HUES64 (cell line): Measurements from ENCODE around the gene DEXI.
"Not testable (repeated sequence)": the region's sequence is repeated elsewhere in the genome, so short reads cannot be mapped to it uniquely, and the experiment has no call there.

Source experiments
- H3K27ac ChIP-seq: 2 replicates; pipeline ENCODE4 v1.7.0; 2013; ENCODE audit warnings: low read depth, low read length, inconsistent platforms
- H3K27me3 ChIP-seq: 2 replicates; pipeline ENCODE4 v1.6.1; 2013; ENCODE audit warnings: mild to moderate bottlenecking, low read length; ENCODE audit not compliant: insufficient read depth
- H3K36me3 ChIP-seq: 2 replicates; pipeline ENCODE4 v1.6.1; 2013; ENCODE audit warnings: mild to moderate bottlenecking, low read length; ENCODE audit not compliant: insufficient read depth
- H3K4me1 ChIP-seq: 2 replicates; pipeline ENCODE4 v1.6.1; 2013; ENCODE audit warnings: mild to moderate bottlenecking, low read length, moderate library complexity; ENCODE audit not compliant: insufficient read depth
- H3K4me3 ChIP-seq: 2 replicates; pipeline ENCODE4 v1.5.1; 2013; ENCODE audit warnings: mild to moderate bottlenecking, low read length, moderate library complexity
- H3K9ac ChIP-seq: 2 replicates; pipeline ENCODE4 v1.6.1; 2013; ENCODE audit warnings: mild to moderate bottlenecking, low read depth, low read length
- H3K9me3 ChIP-seq: 2 replicates; pipeline ENCODE4 v1.6.1; 2013; ENCODE audit warnings: low read depth, low read length; ENCODE audit not compliant: insufficient read depth
- WGBS: fragments of 150-250, 120-280 bp; methylation state at CpG from one replicate; pipeline ENCODE4 v1.1.7; 2013; ENCODE audit warnings: missing lambda C conversion rate; 5-methylcytosine and 5-hydroxymethylcytosine counted together

Gene DEXI

DNA sequence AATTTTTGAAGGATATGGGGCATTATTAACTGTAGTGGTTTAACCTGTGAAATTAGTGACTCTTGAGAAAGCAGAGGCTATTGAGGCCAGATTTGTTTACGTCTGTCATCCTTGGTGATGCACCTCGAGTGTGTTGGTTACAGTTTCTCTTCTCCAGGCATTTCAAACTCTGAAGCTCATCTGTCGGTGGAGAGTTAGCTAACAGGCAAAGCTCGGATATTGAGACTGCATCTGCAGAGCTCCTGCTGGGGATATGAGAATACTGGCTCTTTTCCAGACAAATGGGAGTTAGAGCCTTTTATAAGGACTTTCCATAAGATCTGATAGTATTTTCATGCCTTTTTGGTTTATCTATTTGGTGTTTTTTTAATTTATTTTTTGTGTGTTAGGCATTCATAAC, 8.8 kb upstream of the DEXI start:
- 74% methylated on average over 4 of the region's 4 CpGs for WGBS
- Histone ChIP-seq H3K4me1 (peaks cover 48% of the 10 kb centered on the region), H3K27ac (no peak overlapping the region)

DNA sequence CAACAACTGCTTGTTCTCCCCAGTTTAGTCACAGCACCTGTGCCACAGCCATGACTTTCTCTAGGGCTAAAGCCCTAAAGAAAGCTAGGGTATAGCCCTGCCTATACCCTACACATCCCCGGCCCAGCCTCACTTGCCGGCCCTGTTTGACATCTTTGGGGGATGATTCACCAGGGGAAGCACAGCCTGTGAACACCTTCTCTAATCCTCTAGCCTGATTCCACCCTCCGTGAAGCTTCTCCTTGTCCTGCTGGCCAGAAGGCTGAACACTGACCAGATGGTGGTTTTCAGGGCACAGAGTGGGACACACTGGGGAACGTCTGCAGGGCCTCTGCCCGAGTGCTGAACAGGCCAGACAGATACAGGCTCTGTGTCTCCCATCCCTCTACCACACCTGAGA, 8.1 kb upstream of the DEXI start:
- Histone ChIP-seq H3K4me3 (no peak overlapping the region), H3K27me3 (no peaks in the 10 kb centered on the region), H3K9me3 (no peaks in the 10 kb centered on the region), H3K27ac (no peak overlapping the region), H3K4me1 (peaks cover 53% of the 10 kb centered on the region), H3K9ac (no peak overlapping the region), H3K36me3 (no peaks in the 10 kb centered on the region)
- WGBS: 72% methylated on average over 5 of the region's 5 CpGs

More for the DNA sequence above, 8.8 kb upstream of the DEXI start:
- H3K36me3 ChIP-seq: no peaks in the 10 kb centered on the region
- H3K9me3 ChIP-seq: no peaks in the 10 kb centered on the region
- no peak overlapping the region for H3K9ac ChIP-seq
- H3K27me3 ChIP-seq: no peaks in the 10 kb centered on the region
- no peak overlapping the region for H3K4me3 ChIP-seq

DNA sequence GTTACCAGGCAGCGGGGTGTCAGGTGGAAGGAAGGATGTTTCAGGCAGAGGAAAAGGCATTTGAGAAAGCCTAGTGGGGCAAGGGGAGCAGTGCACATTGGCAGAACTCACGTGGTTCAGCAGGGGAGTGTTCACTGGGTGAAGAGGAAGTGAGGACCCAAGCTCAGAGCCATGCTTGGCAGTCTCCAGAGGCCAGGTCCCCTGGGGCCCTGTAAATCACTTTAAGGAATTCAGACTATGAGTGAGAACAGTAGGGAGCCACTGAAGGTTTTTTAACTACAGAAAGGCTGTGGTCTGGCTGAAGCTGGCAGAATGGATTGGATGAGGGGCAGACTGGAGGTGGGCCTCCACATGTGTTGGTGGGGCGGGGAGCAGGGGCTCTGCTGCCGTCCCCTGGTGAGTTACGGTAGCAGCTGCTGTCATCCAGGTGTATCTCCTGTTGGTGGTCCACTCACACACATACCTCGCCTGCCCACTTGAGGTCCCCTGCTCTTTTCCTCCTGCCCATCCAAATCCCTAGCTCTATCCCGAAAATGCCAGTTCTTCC, 7.2 kb upstream of the DEXI start:
- no peaks in the 10 kb centered on the region for H3K36me3 ChIP-seq
- no peak overlapping the region for H3K9ac ChIP-seq
- no peaks in the 10 kb centered on the region for H3K9me3 ChIP-seq
- H3K27ac ChIP-seq: peak overlapping the region; percentile 72
- 37% methylated on average over 7 of the region's 7 CpGs for WGBS
- H3K4me1 ChIP-seq: peaks cover 56% of the 10 kb centered on the region
- H3K27me3 ChIP-seq: no peaks in the 10 kb centered on the region
- H3K4me3 ChIP-seq: no peak overlapping the region

DNA sequence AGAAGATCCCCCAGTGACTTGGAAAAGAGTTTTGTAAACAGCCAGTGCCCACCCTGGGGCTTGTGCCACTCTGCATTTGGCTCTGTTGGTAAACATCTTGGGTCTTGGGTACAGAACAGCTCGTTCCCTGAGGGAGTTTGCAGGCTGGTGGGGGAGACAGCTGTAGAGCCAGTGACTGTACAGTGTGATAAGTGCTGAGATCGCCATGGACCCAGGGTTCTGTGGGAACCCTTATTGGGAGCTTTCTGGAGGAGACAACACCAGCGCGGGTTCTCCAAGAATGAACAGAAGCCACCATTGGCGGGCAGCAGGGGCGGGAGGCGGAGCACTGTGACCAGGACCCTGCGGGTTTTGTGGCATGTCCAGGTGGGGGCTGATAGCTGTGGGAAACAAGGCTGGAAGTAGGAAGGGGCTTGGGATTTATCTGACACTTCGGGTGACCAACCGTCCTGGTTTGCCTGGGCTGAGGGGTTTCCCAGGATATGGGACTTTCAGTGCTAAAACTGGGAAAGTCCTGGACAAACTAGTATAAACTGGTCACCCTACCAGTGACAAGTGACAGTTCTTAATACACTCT, 5.0 kb upstream of the DEXI start:
- Histone ChIP-seq H3K36me3 (no peaks in the 10 kb centered on the region), H3K4me3 (no peak overlapping the region), H3K4me1 (peaks cover 63% of the 10 kb centered on the region), H3K27ac (no peak overlapping the region), H3K27me3 (no peaks in the 10 kb centered on the region), H3K9me3 (no peaks in the 10 kb centered on the region), H3K9ac (no peak overlapping the region)
- 75% methylated on average over 10 of the region's 10 CpGs for WGBS

DNA sequence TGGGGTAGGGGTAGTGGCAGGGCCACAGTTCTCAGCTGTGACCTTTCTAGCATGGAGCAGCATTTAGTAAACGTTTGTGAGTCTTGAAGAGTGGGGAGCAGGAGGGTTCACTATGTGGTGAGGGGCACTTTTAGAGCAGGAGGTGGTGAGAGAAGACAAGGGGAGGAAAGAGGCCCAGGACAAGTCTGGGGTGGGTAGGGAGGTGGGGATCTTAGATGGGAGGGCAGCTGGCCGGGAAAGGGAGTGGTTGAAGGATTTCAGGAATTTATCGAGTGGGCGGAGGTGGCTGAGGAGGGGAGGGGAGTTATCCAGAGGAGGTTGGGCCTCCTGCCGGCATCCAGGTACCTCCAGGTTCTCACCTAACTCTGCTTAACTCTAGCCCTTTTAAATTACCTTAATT, 4.0 kb upstream of the DEXI start:
- peak overlapping the region; percentile 24 for H3K4me3 ChIP-seq
- peaks cover 58% of the 10 kb centered on the region for H3K4me1 ChIP-seq
- no peaks in the 10 kb centered on the region for H3K9me3 ChIP-seq
- peak overlapping the region; percentile 43 for H3K27ac ChIP-seq
- no peak overlapping the region for H3K9ac ChIP-seq
- H3K36me3 ChIP-seq: no peaks in the 10 kb centered on the region
- H3K27me3 ChIP-seq: 0 out of 2 replicates have a peak, but pooled peaks cover 3% of the 10 kb centered on the region
- WGBS: 8% methylated on average over 4 of the region's 5 CpGs

DNA sequence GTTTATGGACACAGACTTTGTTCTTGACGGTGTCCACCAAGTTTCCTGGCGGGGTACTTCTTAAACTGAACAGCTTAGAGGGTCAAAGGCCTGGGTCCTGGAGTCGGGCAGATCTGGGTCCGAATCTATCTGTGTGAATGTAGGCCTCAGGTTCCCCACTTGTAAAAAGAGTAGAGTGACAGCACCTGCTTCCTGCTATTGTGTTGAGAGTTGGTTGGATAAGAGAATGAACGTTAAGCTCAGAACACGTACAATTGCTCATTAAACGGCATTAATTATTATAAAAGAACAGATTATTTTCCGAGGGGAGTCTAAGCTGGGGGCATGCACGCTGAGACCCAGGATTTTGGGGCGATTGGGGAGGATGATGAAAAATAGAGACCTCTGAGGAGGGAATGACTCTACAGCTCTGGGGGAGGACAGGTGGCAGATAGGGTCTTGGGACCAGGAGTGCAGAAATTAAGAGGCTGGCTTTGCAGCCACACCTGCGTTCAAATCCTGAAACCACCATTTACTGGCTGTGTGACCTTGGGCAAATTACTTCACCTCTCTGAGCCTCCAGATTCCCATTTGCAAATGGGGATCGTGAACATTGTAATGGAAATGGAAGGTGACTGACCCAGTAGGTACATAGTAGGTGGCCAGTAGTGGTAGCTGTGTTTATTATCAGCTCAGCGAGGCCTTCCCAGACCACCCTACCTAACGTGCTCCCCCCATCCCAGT, 3.0 kb upstream of the DEXI start:
- Histone ChIP-seq H3K9ac (peak overlapping the region; percentile 29; the same call in 1 of the 2 replicates), H3K4me3 (peak overlapping the region; percentile 79), H3K27ac (no peak overlapping the region), H3K36me3 (0 out of 2 replicates have a peak, but pooled peaks cover 2% of the 10 kb centered on the region), H3K27me3 (0 out of 2 replicates have a peak, but pooled peaks cover 8% of the 10 kb centered on the region), H3K4me1 (peaks cover 57% of the 10 kb centered on the region), H3K9me3 (no peaks in the 10 kb centered on the region)
- WGBS: 55% methylated on average over 14 of the region's 14 CpGs

DNA sequence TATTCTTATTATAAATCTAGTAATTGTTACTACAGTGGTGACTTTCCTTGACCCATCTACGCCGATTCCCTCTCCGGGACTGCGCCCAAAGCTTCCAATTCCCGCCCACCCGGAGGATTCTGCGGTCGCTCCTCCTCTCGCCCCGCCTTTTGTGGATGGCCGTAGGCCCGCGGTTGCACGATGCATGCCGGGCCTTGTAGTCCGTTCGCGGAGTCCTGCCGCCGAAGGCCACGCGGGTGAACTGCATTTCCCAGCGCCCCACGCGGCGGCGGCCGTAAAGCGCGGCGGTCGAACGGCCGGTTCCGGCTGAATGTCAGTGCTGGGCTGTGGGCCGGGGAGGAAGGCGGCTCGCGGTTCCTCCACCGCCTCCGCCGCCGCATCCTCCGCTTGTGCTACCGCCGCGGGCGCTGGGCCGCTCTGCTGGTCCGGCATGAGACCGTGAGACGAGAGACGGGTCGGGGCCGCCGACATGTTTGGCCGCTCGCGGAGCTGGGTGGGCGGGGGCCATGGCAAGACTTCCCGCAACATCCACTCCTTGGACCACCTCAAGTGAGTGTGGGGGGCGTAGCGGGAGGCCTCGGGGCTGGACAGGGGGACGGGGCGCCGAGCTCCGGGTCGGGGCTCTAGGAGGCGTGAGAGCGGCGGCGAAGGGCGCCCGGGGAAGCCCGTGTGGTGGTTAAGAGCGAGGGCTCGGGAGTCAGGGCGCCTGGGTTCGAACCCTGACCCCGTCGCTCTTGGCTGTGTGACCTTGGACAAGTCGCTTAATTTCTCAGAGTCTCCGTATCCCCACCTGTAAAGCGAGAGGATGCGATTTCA, 2.2 kb upstream of the DEXI start, which contains the start of gene CLEC16A:
Gene CLEC16A, plus strand, starts transcription at position 316 of the 816 bp plus-strand sequence. Its CDS starts 154 bp downstream, at position 470.
- peaks cover 51% of the 10 kb centered on the region for H3K4me1 ChIP-seq
- peak within 1 kb of the TSS; percentile 29; the same call in 1 of the 2 replicates for H3K9ac ChIP-seq
- H3K27me3 ChIP-seq: 0 out of 2 replicates have a peak, but pooled peaks cover 8% of the 10 kb centered on the region
- 2% methylated on average over 86 of the region's 86 CpGs for WGBS
- H3K4me3 ChIP-seq: peak within 1 kb of the TSS; percentile 79
- no peak within 1 kb of the TSS; the same call in 1 of the 2 replicates for H3K27ac ChIP-seq
- no peaks in the 10 kb centered on the region for H3K9me3 ChIP-seq
- H3K36me3 ChIP-seq: 0 out of 2 replicates have a peak, but pooled peaks cover 7% of the 10 kb centered on the region

DNA sequence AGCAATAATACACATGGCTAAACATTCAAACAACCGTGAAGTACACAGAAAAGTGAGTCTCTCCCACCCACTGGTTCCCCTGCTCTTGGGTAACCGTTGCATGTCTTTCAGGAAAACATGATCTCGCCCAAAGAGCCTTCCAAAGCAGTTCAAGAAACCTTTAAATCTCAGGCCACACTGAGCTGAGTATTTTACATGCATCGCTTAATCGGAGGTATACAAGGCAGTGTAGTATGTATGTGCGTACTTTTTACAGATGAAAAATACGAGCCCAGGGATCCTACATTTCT, 741 bp upstream of the DEXI start:
- 92% methylated on average over 7 of the region's 7 CpGs for WGBS
- Histone ChIP-seq H3K36me3 (peaks cover 15% of the 10 kb centered on the region; the same call in 1 of the 2 replicates), H3K27me3 (0 out of 2 replicates have a peak, but pooled peaks cover 8% of the 10 kb centered on the region), H3K4me3 (peak overlapping the region; percentile 83), H3K9ac (no peak overlapping the region), H3K4me1 (peaks cover 40% of the 10 kb centered on the region), H3K9me3 (no peaks in the 10 kb centered on the region), H3K27ac (no peak overlapping the region)

DNA sequence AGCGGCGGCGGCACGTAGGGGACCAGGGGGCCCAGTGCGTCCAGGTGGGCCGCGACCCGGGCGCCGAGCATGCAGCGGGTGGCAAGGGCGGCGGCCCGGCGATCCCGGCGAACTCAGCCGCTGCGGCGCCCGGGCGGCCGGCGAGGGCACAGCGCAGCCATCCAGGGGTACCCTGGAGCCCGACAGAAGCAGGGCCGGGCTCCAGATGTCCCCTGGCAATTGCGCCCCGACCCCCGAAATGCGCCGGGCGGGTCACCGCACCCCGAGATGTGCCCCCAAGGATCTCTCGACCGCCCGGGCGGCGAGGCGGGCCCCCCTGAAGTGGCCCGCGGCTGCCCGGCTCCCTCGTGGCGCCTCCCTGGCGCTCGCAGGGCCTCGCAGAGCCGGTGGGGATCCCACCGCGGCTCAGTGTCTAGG, 325 bp downstream of the DEXI start:
- Histone ChIP-seq H3K36me3 (peaks cover 15% of the 10 kb centered on the region; the same call in 1 of the 2 replicates), H3K9ac (peak overlapping the region; percentile 59), H3K4me3 (peak overlapping the region; percentile 83), H3K4me1 (peaks cover 34% of the 10 kb centered on the region)
- WGBS: under 1% methylated on average over 52 of the region's 52 CpGs
- H3K9me3 ChIP-seq, H3K27me3 ChIP-seq, H3K27ac ChIP-seq: not testable (repeated sequence)

DNA sequence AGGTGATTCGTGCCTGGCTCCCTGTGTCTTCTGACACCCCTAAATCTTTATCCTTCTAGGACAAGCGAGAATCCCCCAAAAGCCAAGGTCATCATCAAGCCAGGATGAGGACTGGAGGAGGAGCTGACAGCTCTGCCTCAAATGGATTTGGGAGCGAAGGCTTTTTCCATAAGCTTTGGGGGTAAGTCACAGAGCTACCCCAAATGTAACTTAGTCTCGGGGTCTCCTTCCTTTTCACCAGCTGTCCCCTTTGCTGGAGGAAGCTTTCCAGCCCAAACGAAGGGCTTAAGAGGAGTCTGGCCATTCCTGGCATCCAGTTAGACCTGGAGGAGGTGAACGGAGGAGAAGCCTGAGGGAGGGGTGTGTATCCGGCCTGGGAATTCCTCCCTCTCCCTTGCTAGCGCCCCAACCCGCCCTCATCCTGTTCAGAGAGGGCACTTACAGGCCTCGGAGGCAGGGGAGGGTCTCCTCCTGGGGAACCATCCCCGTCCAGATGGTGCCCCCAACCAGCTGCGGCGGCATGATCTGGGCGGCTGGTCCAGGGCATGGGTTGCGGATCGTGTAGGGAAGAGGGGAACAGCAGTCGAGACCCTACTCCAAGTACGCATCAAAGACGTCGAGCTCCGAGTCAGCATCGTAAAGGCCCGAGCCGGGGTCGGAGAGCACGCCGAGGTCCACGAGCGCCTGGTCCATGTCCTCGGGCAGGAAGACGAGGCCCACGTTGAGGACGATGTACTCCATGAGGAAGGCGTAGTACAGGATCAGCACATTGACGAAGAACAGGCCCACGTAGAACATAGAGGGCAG, 938 bp downstream of the DEXI start:
- H3K4me1 ChIP-seq: peaks cover 28% of the 10 kb centered on the region
- no peak overlapping the region for H3K27ac ChIP-seq
- peak overlapping the region; percentile 53 for H3K9ac ChIP-seq

More for the DNA sequence above, 938 bp downstream of the DEXI start:
- H3K36me3 ChIP-seq: peaks cover 15% of the 10 kb centered on the region; the same call in 1 of the 2 replicates
- 0 out of 2 replicates have a peak, but pooled peaks cover 8% of the 10 kb centered on the region for H3K27me3 ChIP-seq
- WGBS: 9% methylated on average over 32 of the region's 36 CpGs
- H3K9me3 ChIP-seq: no peaks in the 10 kb centered on the region
- peak overlapping the region; percentile 83 for H3K4me3 ChIP-seq
